ENCODE measurements around the gene KIAA0232.
"Not testable (repeated sequence)": the region's sequence is repeated elsewhere in the genome, so short reads cannot be mapped to it uniquely, and the experiment has no call there.

Gene KIAA0232

GRCh38 chr4:6775746-6776145 lies 6.8 kb upstream of the KIAA0232 start:
- no peak for DNase-seq

- no peak for DNase-seq
These were observed 5.4 kb upstream of the KIAA0232 start for GRCh38 chr4:6776920-6777635.

GRCh38 chr4:6777636-6778281 lies 4.8 kb upstream of the KIAA0232 start:
- peak; percentile 67 for DNase-seq

GRCh38 chr4:6778435-6778834 lies 4.1 kb upstream of the KIAA0232 start:
- DNase-seq = no peak

GRCh38 chr4:6779667-6780565 lies 2.6 kb upstream of the KIAA0232 start:
- DNase-seq = no peak

GRCh38 chr4:6781113-6781512 lies 1.4 kb upstream of the KIAA0232 start:
- DNase-seq = no peak

- DNase-seq = no peak
These were observed 966 bp upstream of the KIAA0232 start for GRCh38 chr4:6781561-6781960.

GRCh38 chr4:6782846-6783110 lies 251 bp downstream of the KIAA0232 start:
- DNase-seq = no peak

- peak; percentile 61 for DNase-seq
These were observed 819 bp downstream of the KIAA0232 start for GRCh38 chr4:6783111-6783981.

GRCh38 chr4:6785572-6785925 lies 3.0 kb downstream of the KIAA0232 start:
- DNase-seq = no peak

- no peak for DNase-seq
These were observed 5.6 kb downstream of the KIAA0232 start for GRCh38 chr4:6788123-6788522.

GRCh38 chr4:6791245-6791644 lies 8.7 kb downstream of the KIAA0232 start:
- not testable (repeated sequence) for DNase-seq

- DNase-seq = not testable (repeated sequence)
These were observed 9.3 kb downstream of the KIAA0232 start for GRCh38 chr4:6791796-6792195.

GRCh38 chr4:6794189-6794588 lies 11.7 kb downstream of the KIAA0232 start:
- DNase-seq = no peak

GRCh38 chr4:6795821-6796220 lies 13.3 kb downstream of the KIAA0232 start:
- no peak for DNase-seq

- not testable (repeated sequence) for DNase-seq
These were observed 14.8 kb downstream of the KIAA0232 start for GRCh38 chr4:6797368-6797767.

- no peak for DNase-seq
These were observed 16.6 kb downstream of the KIAA0232 start for GRCh38 chr4:6799091-6799490.

GRCh38 chr4:6802025-6802424 lies 19.5 kb downstream of the KIAA0232 start:
- DNase-seq = no peak

GRCh38 chr4:6802626-6803025 lies 20.1 kb downstream of the KIAA0232 start:
- DNase-seq = no peak

- no peak for DNase-seq
These were observed 20.7 kb downstream of the KIAA0232 start for GRCh38 chr4:6803246-6803645.

GRCh38 chr4:6804082-6804752 lies 21.7 kb downstream of the KIAA0232 start:
- no peak for DNase-seq

GRCh38 chr4:6806924-6807626 lies 24.5 kb downstream of the KIAA0232 start:
- DNase-seq = no peak
